ENCODE results near the gene SH3D19.
"Not testable (repeated sequence)": the region's sequence is repeated elsewhere in the genome, so short reads cannot be mapped to it uniquely, and the experiment has no call there.

SH3D19 gene

GRCh38 chr4:151267822-151268535, 57.4 kb downstream of the SH3D19 start:
- DNase-seq (ENCODE audit: low read depth) = no peak

GRCh38 chr4:151267104-151267503, 58.3 kb downstream of the SH3D19 start:
- DNase-seq (ENCODE audit: low read depth) = no peak

- DNase-seq (ENCODE audit: low read depth) = no peak
Observed at GRCh38 chr4:151266497-151266896, 58.9 kb downstream of the SH3D19 start.

GRCh38 chr4:151263455-151263854, 62.0 kb downstream of the SH3D19 start:
- no peak for DNase-seq (ENCODE audit: low read depth)

GRCh38 chr4:151260526-151260925, 64.9 kb downstream of the SH3D19 start:
- no peak for DNase-seq (ENCODE audit: low read depth)

GRCh38 chr4:151259752-151260151, 65.7 kb downstream of the SH3D19 start:
- DNase-seq (ENCODE audit: low read depth) = no peak

DNA sequence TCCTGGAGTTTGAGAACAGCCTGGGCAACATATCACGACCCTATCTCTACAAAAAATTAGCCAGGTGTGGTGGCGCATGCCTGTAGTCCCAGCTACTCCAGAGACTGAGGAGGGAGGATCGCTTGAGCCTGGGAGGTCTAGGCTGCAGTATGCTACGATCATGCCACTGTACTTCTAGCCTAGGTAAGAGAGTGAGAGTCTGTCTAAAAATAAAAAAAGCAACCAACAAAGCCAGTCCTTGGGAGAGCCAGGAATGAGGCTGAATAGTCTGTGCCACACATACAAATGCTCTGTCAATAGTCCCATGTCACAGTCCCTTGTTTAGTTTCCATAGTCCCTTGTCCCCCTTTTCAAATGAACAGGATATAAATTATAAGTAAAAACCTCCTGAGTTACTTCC, 67.7 kb downstream of the SH3D19 start:
- DNase-seq (ENCODE audit: low read depth) = no peak

DNA sequence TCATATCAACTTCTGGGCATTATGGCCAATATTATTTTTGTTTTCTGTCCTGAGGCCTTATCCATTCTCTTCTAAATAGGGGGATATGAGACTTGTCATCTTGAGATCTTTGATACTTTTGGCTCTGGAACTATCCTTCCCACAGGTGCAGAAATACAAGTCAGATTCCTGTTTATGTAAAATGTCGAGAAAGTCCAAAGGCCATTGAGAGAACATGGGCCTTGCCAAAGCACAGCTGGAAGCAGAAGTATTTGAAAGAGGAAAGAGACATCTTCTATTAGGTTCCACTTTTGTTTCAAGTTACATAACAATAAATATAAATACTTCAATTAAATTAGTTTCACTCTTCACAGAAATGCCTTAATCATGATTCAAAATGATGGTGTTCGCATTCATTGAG, 69.3 kb downstream of the SH3D19 start:
- no peak for DNase-seq (ENCODE audit: low read depth)

GRCh38 chr4:151255680-151256079, 69.7 kb downstream of the SH3D19 start:
- DNase-seq (ENCODE audit: low read depth) = not testable (repeated sequence)

DNA sequence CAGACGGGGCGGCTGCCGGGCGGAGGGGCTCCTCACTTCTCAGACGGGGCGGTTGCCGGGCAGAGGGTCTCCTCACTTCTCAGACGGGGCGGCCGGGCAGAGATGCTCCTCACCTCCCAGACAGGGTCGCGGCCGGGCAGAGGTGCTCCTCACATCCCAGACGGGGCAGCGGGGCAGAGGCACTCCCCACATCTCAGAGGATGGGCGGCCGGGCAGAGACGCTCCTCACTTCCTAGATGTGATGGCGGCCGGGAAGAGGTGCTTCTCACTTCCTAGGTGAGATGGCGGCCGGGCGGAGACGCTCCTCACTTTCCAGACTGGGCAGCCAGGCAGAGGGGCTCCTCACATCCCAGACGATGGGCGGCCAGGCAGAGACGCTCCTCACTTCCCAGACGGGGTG, 70.2 kb downstream of the SH3D19 start:
- DNase-seq (ENCODE audit: low read depth) = not testable (repeated sequence)

GRCh38 chr4:151251603-151252304, 73.7 kb downstream of the SH3D19 start:
- DNase-seq (ENCODE audit: low read depth) = no peak

DNA sequence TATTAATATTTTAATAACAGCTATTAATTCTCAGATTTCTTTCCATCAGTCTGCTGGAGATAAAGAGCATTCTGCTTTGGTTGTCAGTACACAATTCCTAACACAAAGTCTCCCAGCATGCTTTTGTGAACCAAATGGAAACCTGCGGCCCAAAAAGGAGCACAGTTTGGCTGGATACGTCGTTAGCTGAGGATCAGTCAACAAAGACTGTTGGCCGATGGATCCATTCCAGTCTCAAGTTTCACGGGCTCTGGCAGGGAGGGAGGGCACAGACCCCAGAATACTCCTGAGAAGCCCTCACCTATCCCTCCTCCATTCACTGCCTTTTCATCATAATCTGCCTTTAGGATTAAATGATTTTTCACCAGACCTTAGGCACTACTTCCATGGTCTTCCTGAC, 74.7 kb downstream of the SH3D19 start:
- DNase-seq (ENCODE audit: low read depth) = no peak

DNA sequence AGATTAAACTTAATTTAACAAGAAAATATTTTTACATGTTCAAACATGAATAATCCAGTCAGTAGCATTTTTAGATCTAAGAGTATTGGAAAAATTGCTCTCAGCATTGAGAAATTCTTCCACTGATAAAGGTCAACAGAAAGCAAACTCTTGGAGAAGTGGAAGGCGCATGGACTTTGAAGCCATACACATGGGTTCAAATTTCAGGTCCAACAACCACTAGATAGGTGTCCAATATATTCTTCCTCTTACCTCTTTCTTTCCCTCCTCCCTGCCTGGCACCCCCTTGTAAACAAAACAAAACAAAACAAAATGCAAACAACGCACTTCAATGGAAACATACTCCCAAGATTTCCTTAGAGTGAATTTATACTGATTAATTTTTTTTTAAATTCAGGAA, 76.9 kb downstream of the SH3D19 start:
- DNase-seq (ENCODE audit: low read depth) = no peak

- no peak for DNase-seq (ENCODE audit: low read depth)
Observed at GRCh38 chr4:151247395-151247794, 78.0 kb downstream of the SH3D19 start.

- no peak for DNase-seq (ENCODE audit: low read depth)
Observed at GRCh38 chr4:151246742-151247141, 78.7 kb downstream of the SH3D19 start.

DNA sequence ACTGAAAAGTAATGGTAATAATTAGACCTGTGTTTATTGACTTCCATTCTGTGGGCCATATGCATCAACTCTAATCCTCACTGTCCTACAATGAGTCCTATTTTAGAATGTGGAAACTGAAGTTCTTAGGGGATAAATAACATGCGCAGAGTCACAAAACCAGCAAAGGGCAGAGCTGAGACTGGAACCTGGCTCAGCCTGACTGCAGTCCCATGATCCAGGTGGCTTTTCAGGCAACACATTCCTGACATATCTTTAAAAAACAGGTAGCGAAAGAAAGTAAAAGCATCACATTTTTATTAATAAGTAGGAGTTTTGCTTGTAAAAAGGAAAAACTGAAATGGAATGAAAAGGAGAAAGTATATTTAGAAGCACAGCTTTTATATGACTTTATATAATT, 83.1 kb downstream of the SH3D19 start:
- no peak for DNase-seq (ENCODE audit: low read depth)

- DNase-seq (ENCODE audit: low read depth) = no peak
Observed at GRCh38 chr4:151239608-151240007, 85.8 kb downstream of the SH3D19 start.

DNA sequence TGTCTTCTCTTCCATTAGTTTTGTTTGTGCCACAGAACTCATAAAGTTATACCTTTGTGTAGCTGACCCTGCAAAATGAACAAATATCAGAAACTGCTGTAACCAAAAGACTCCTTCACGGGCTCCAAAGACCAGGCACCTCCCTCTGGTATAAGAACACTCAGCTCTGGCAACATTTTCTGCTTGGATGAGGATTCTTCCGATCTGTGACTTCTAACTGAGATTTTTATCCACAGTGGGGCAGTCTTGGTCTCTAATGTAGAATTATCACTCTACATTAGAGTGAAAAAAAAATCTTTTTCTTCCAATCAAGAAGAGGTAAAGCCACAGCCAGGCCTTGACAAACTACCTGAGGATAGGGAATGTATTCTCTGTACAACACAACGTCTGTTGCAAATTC, 86.9 kb downstream of the SH3D19 start:
- DNase-seq (ENCODE audit: low read depth) = no peak

- DNase-seq (ENCODE audit: low read depth) = no peak
Observed at GRCh38 chr4:151236036-151236435, 89.4 kb downstream of the SH3D19 start.

DNA sequence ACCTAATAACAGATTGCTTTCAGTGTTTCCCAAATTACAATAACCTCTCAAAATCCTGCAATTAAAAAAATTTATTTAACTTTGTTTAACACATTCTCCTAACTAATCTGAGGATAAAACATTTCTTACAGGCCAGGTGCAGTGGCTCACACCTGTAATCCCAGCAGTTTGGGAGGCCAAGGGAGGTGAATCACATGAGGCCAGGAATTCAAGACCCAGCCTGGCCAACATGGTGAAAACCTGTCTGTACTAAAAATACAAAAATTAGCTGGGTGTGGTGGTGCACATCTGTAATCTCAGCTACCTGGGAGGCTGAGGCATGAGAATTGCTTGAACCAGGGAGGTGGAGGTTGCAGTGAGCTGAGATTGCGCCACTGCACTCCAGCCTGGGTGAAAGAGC, 90.0 kb downstream of the SH3D19 start:
- DNase-seq (ENCODE audit: low read depth) = not testable (repeated sequence)

- DNase-seq (ENCODE audit: low read depth) = no peak
Observed at GRCh38 chr4:151233600-151233999, 91.8 kb downstream of the SH3D19 start.

GRCh38 chr4:151231915-151232595, 93.3 kb downstream of the SH3D19 start:
- DNase-seq (ENCODE audit: low read depth) = no peak

Data from activated T-cell treated with anti-CD3 and anti-CD28 coated beads for 48 hours (primary cell).